Measurements from ENCODE around the gene PARD6G.

PARD6G gene

GRCh38 chr18:80191264-80191663, 56.0 kb downstream of the PARD6G start:
- no peak for DNase-seq (ENCODE audit: low read depth in 2 of 2, low spot score in 1 of 2)

- DNase-seq (ENCODE audit: low read depth in 2 of 2, low spot score in 1 of 2) = no peak
Observed at GRCh38 chr18:80190311-80190710, 57.0 kb downstream of the PARD6G start.

- DNase-seq (ENCODE audit: low read depth in 2 of 2, low spot score in 1 of 2) = no peak
Observed at GRCh38 chr18:80189531-80189865, 57.8 kb downstream of the PARD6G start.

- DNase-seq (ENCODE audit: low read depth in 2 of 2, low spot score in 1 of 2) = no peak
Observed at GRCh38 chr18:80188643-80189530, 58.4 kb downstream of the PARD6G start.

GRCh38 chr18:80187956-80188642, 59.2 kb downstream of the PARD6G start:
- no peak for DNase-seq (ENCODE audit: low read depth in 2 of 2, low spot score in 1 of 2)

- no peak for DNase-seq (ENCODE audit: low read depth in 2 of 2, low spot score in 1 of 2)
Observed at GRCh38 chr18:80185545-80185944, 61.8 kb downstream of the PARD6G start.

- no peak for DNase-seq (ENCODE audit: low read depth in 2 of 2, low spot score in 1 of 2)
Observed at GRCh38 chr18:80184243-80184772, 63.0 kb downstream of the PARD6G start.

- no peak for DNase-seq (ENCODE audit: low read depth in 2 of 2, low spot score in 1 of 2)
Observed at GRCh38 chr18:80183273-80184050, 63.9 kb downstream of the PARD6G start.

GRCh38 chr18:80182855-80183254, 64.5 kb downstream of the PARD6G start:
- DNase-seq (ENCODE audit: low read depth in 2 of 2, low spot score in 1 of 2) = no peak

- DNase-seq (ENCODE audit: low read depth in 2 of 2, low spot score in 1 of 2) = no peak
Observed at GRCh38 chr18:80181642-80182461, 65.5 kb downstream of the PARD6G start.

GRCh38 chr18:80180778-80181564, 66.3 kb downstream of the PARD6G start:
- no peak for DNase-seq (ENCODE audit: low read depth in 2 of 2, low spot score in 1 of 2)

GRCh38 chr18:80179857-80180558, 67.3 kb downstream of the PARD6G start:
- no peak for DNase-seq (ENCODE audit: low read depth in 2 of 2, low spot score in 1 of 2)

GRCh38 chr18:80178935-80179818, 68.1 kb downstream of the PARD6G start:
- DNase-seq (ENCODE audit: low read depth in 2 of 2, low spot score in 1 of 2) = no peak

- DNase-seq (ENCODE audit: low read depth in 2 of 2, low spot score in 1 of 2) = no peak
Observed at GRCh38 chr18:80177128-80177527, 70.2 kb downstream of the PARD6G start.

GRCh38 chr18:80176334-80177073, 70.8 kb downstream of the PARD6G start:
- no peak for DNase-seq (ENCODE audit: low read depth in 2 of 2, low spot score in 1 of 2)

GRCh38 chr18:80175451-80176204, 71.7 kb downstream of the PARD6G start:
- DNase-seq (ENCODE audit: low read depth in 2 of 2, low spot score in 1 of 2) = peak; percentile 17 to 38

- no peak for DNase-seq (ENCODE audit: low read depth in 2 of 2, low spot score in 1 of 2)
Observed at GRCh38 chr18:80173060-80173459, 74.3 kb downstream of the PARD6G start.

Measured in stimulated activated CD8-positive, alpha-beta memory T cell treated with anti-CD3 and anti-CD28 coated beads, Interleukin-4, amount 100 ng/mL, for 1 hour (primary cell).